Sigmoid colon (tissue), 7 donors: Measurements from ENCODE around the gene CARD10. TPM values are rescaled to one million over a fixed set of nuclear protein-coding genes. Genes with fewer than 3 reads are reported as not detected.
A peak's percentile ranks its signal among the peaks of the same experiment; 100 is the strongest.

ENCODE experiments used
- DNase-seq: peaks from one replicate; pipeline ENCODE4 v3.0.0-alpha.2; 2019
- H3K27ac ChIP-seq, 4 donors: fragments of 200-600 bp; sonication (generic); one replicate each; pipeline ENCODE4 v1.5.1; 2016 to 2019; ENCODE audit warnings: mild to moderate bottlenecking in 1 of 4
- H3K27me3 ChIP-seq, 3 donors: fragments of 200-600 bp; sonication (generic); one replicate each; pipeline ENCODE4 v1.5.1; 2019; ENCODE audit warnings: mild to moderate bottlenecking in 1 of 3
- H3K36me3 ChIP-seq, 4 donors: fragments of 200-600 bp; sonication (generic); one replicate each; pipeline ENCODE4 v1.5.1; 2016 to 2019
- H3K4me1 ChIP-seq, 4 donors: fragments of 200-600 bp; sonication (generic); one replicate each; pipeline ENCODE4 v1.5.1; 2017 to 2019
- H3K4me3 ChIP-seq, 4 donors: fragments of 200-600 bp; sonication (generic); one replicate each; pipeline ENCODE4 v1.5.1; 2017 to 2019; ENCODE audit warnings: mild to moderate bottlenecking in 2 of 4, moderate library complexity in 1 of 4
- H3K9me3 ChIP-seq, 4 donors: fragments of 200-600 bp in 3 of 4; sonication (generic) in 3 of 4; one replicate each; pipeline versions ENCODE4 v1.5.1 to v1.6.1; 2013 to 2019
- EP300 ChIP-seq, 4 donors: sonication (generic); formaldehyde crosslinking; IDR thresholded peaks; one replicate each; pipeline ENCODE4 v1.6.1; 2017; ENCODE audit warnings: antibody characterized with exemption in 4 of 4
- POLR2A ChIP-seq, 2 donors: fragments of 450-650 bp; IDR thresholded peaks; one replicate each; pipeline ENCODE4 v1.6.1; 2016; ENCODE audit warnings: antibody characterized with exemption in 2 of 2, mild to moderate bottlenecking in 2 of 2, moderate library complexity in 2 of 2
- POLR2AphosphoS5 ChIP-seq, 4 donors: sonication (generic); formaldehyde crosslinking; IDR thresholded peaks; one replicate each; pipeline ENCODE4 v1.6.1; 2017; ENCODE audit warnings: antibody characterized with exemption in 4 of 4
- WGBS, 2 donors: extraction: QIAGEN DNeasy Blood & Tissue Kit; methylation state at CpG; one replicate each; pipeline ENCODE4 v1.1.7; 2013; 5-methylcytosine and 5-hydroxymethylcytosine counted together
- intact Hi-C: fragments of 100-400 bp; cut with DNase I; formaldehyde crosslinking; loops from one replicate; pipeline ENCODE4 v1.15.1; 2023
- polyA plus RNA-seq, 3 donors: library from polyadenylated mRNA; stranded (reverse); fragments of 200-250 nt; gene quantifications; one replicate each; pipeline ENCODE4 v1.2.3, GENCODE V29; 2013
- total RNA-seq, 4 donors: library from RNA; depleted of rRNA; stranded (reverse); fragments of >200 nt; gene quantifications; one replicate each; pipeline ENCODE4 v1.1.0, GENCODE V29; 2016
- TF ChIP-seq, protein P1 (sequence below), 4 experiments: fragments of 450-650 bp in 3 of 4; fragments of 200-600 bp in 1 of 4; IDR thresholded peaks; one replicate each; pipeline ENCODE4 v1.5.1; 2016 to 2019; ENCODE audit warnings: antibody characterized with exemption in 4 of 4, mild to moderate bottlenecking in 3 of 4, moderate library complexity in 2 of 4
- donor health status: healthy with polysubstance abuse.
- donor health status: Bipolar disorder and iron deficiency.
- donor health status: healthy.

Gene CARD10
- total and polyA plus RNA-seq, 7 donors, result 2.8 to 41.0 (median 8.6) TPM

- 53 to 70% methylated on average over 14 of the region's 14 CpGs for WGBS, 2 donors
- intact Hi-C loops, result no loop called here
- H3K4me1 ChIP-seq, result peaks cover 0 to 72% (median 68%) of the 10 kb centered on the region in 4 donors
- H3K27ac ChIP-seq, result peak overlapping the region; percentile 94 to 99 (median 96)
- H3K27me3 ChIP-seq, result peaks cover 0 to 6% (median 0%) of the 10 kb centered on the region in 3 donors
- H3K9me3 ChIP-seq, result no peaks in the 10 kb centered on the region
- DNase-seq, result no peak
- TF ChIP-seq, protein P1, sequence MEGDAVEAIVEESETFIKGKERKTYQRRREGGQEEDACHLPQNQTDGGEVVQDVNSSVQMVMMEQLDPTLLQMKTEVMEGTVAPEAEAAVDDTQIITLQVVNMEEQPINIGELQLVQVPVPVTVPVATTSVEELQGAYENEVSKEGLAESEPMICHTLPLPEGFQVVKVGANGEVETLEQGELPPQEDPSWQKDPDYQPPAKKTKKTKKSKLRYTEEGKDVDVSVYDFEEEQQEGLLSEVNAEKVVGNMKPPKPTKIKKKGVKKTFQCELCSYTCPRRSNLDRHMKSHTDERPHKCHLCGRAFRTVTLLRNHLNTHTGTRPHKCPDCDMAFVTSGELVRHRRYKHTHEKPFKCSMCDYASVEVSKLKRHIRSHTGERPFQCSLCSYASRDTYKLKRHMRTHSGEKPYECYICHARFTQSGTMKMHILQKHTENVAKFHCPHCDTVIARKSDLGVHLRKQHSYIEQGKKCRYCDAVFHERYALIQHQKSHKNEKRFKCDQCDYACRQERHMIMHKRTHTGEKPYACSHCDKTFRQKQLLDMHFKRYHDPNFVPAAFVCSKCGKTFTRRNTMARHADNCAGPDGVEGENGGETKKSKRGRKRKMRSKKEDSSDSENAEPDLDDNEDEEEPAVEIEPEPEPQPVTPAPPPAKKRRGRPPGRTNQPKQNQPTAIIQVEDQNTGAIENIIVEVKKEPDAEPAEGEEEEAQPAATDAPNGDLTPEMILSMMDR (IDR thresholded peaks at IDR 0.05), result peak in 1 of 4 experiments; percentile 5
- TF ChIP-seq POLR2A (IDR thresholded peaks at IDR 0.05), result no peak
- TF ChIP-seq EP300 (IDR thresholded peaks at IDR 0.05), result no peak
- TF ChIP-seq POLR2AphosphoS5 (IDR thresholded peaks at IDR 0.05), result no peak
- peaks cover 0 to 15% (median 7%) of the 10 kb centered on the region in 4 donors for H3K36me3 ChIP-seq
- H3K4me3 ChIP-seq, result peak overlapping the region; percentile 68 to 92 (median 74)
These were observed 43.0 kb upstream of the CARD10 start for GRCh38 chr22:37562049-37562875.

- H3K27me3 ChIP-seq, result peaks cover 0 to 6% (median 0%) of the 10 kb centered on the region in 3 donors
- DNase-seq, result peak; percentile 97
- peaks cover 0 to 7% (median 2%) of the 10 kb centered on the region in 4 donors for H3K36me3 ChIP-seq
- peaks cover 0 to 64% (median 60%) of the 10 kb centered on the region in 4 donors for H3K4me1 ChIP-seq
- WGBS, 2 donors, result 1 to 2% methylated on average over 56 of the region's 56 CpGs
- no peak for TF ChIP-seq EP300 (IDR thresholded peaks at IDR 0.05)
- TF ChIP-seq POLR2AphosphoS5 (IDR thresholded peaks at IDR 0.05), result peak; percentile 32 to 83 (median 62)
- TF ChIP-seq, protein P1 (IDR thresholded peaks at IDR 0.05), result peak; percentile 70 to 84 (median 74)
- no peaks in the 10 kb centered on the region for H3K9me3 ChIP-seq
- intact Hi-C loops, result loop anchor here (1.0 kb wide), 1 partner anchor 16 kb away; no protein-coding TSS in a partner anchor
- peak overlapping the region; percentile 94 to 99 (median 96) for H3K27ac ChIP-seq
- peak overlapping the region; percentile 68 to 92 (median 74) for H3K4me3 ChIP-seq
These were observed 42.2 kb upstream of the CARD10 start for GRCh38 chr22:37561212-37562048.

DNA sequence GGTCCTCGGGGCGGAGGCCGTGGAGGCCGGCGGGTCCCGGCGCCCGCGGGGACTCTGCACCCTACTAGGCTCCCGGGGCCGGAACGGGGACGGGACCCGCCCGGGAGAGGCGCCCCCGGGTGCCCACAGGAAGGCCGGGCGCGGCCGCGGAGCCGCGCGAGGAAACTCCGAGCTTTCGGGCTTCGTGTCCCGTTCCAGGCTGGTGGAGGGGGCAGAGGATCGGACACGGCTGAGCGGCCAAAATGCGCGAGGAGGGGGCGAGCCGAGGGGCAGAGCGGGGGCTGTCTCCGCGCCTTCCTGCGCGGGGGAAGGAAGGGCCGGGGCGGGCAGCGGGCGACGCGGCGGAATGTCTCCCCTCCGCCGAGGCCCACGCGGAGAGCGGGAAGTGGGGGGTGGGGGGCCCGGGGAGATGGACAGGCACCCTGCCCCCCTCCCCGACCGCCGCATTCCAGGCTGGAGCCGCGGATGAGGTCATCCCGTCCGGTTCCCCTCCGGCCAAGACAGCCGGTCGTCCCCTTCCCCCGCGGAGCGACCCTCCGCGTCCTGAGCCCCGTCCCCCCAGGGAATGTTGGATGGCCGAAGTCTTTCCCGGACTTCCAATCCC, 41.5 kb upstream of the CARD10 start:
- WGBS, 2 donors, result 1 to 2% methylated on average over 72 of the region's 72 CpGs
- no peaks in the 10 kb centered on the region for H3K9me3 ChIP-seq
- H3K27ac ChIP-seq, result peak overlapping the region; percentile 94 to 99 (median 96)
- H3K4me1 ChIP-seq, result peaks cover 0 to 56% (median 53%) of the 10 kb centered on the region in 4 donors
- H3K36me3 ChIP-seq, result no peaks in the 10 kb centered on the region
- H3K27me3 ChIP-seq, result peaks cover 0 to 6% (median 0%) of the 10 kb centered on the region in 3 donors
- DNase-seq, result peak; percentile 81
- intact Hi-C loops, result loop anchor here (1.0 kb wide), 1 partner anchor 15 kb away; no protein-coding TSS in a partner anchor
- TF ChIP-seq EP300 (IDR thresholded peaks at IDR 0.05), result no peak
- TF ChIP-seq POLR2AphosphoS5 (IDR thresholded peaks at IDR 0.05), result peak in 2 of 4 donors; percentile 44 to 45
- peak overlapping the region; percentile 68 to 92 (median 74) for H3K4me3 ChIP-seq

DNA sequence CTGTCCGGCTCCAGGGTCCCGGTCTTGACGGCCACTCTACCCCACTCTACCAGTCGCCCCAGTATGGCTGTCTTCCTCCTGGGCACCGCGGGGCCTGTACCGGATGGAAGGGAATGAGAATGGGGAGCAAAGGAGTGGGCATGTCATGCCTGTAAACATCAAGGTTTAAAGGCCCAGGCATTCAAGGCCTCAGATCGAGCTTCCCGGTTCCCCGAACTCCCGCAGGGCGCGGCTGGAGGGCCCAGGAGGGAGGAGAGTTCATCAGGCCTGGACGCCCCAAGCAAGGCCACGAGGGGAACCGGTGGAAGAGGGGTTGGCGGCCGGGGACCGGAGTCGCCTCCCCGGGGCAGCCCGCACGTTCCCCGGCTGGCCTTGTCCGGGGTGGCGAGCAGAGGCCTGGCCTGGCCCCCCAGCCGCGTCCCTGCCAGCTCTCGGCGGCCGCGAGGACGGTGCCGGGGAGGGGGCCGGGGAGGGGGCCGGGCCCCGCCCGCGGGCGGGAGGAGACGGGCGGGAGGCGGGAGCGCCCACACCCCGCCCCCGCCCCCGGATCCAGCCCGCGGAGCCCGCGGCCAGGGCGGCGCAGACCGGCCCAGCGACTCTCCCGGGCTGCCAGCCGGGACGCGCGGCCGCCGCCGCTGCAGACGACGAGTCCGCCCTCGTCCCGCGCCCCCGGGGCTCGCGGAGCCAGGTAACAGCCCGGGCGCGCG, 40.8 kb upstream of the CARD10 start, which contains the start of gene CDC42EP1:
Gene CDC42EP1 (plus strand): TSS at position 580 of the 707 bp plus-strand sequence. CDS start 5,870 bp downstream, outside the sequence.
- peak within 1 kb of the TSS; percentile 68 to 92 (median 74) for H3K4me3 ChIP-seq
- H3K27me3 ChIP-seq, result peaks cover 0 to 6% (median 0%) of the 10 kb centered on the region in 3 donors
- H3K9me3 ChIP-seq, result no peaks in the 10 kb centered on the region
- no peaks in the 10 kb centered on the region for H3K36me3 ChIP-seq
- DNase-seq, result peak; percentile 84
- TF ChIP-seq POLR2A (IDR thresholded peaks at IDR 0.05) (peak in 1 of 2 donors; percentile 18), EP300 (IDR thresholded peaks at IDR 0.05) (no peak), POLR2AphosphoS5 (IDR thresholded peaks at IDR 0.05) (peak in 3 of 4 donors; percentile 5 to 58 (median 37))
- TF ChIP-seq, protein P1 (IDR thresholded peaks at IDR 0.05), result no peak
- peak within 1 kb of the TSS; percentile 94 to 99 (median 96) for H3K27ac ChIP-seq
- WGBS, 2 donors, result 3 to 8% methylated on average over 76 of the region's 76 CpGs
- peaks cover 0 to 53% (median 48%) of the 10 kb centered on the region in 4 donors for H3K4me1 ChIP-seq
- intact Hi-C loops, result no loop called here
